ENCODE results near the gene HEY2.
"Not testable (repeated sequence)": the region's sequence is repeated elsewhere in the genome, so short reads cannot be mapped to it uniquely, and the experiment has no call there.

HEY2 gene

DNA sequence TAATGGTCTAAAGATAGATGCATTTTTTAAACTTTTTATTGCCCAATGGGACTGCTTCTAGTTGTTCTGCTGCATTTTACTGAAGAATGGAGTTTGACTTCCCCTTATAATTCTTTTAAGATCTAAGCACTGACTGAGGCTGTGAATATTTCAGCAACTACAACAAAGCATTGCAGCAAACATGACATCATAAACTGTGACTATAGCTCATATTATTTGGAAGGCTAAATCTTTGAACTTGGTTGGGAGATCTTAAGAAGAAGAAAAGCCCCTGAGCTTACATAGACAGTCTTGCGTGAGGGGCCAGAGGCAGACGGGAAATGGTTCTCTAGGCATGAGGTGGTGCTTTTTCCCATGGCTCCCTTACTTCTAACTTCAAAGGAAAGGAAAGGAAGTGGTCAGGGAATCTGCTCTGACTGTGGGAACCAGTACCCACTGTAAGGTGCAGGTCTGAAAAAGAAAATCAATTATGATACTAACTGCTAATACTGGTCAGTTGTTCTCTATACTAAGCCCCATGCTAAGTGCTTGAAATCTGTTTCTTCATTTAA is 14.8 kb downstream of the HEY2 start:
- Mint-ChIP-seq H3K4me3 (no peak overlapping the region), H3K27me3 (peaks cover 72% of the 10 kb centered on the region), H3K9me3 (no peaks in the 10 kb centered on the region), H3K36me3 (ENCODE audit: insufficient read depth) (peaks cover 2% of the 10 kb centered on the region), H3K27ac (ENCODE audit: low read depth) (no peak overlapping the region), H3K4me1 (peaks cover 4% of the 10 kb centered on the region)
- ATAC-seq (replicated peaks; ENCODE audit: extremely low read depth, poor library complexity, severe bottlenecking) (no peak), DNase-seq (ENCODE audit: low spot score in 2 of 2) (no peak)

DNA sequence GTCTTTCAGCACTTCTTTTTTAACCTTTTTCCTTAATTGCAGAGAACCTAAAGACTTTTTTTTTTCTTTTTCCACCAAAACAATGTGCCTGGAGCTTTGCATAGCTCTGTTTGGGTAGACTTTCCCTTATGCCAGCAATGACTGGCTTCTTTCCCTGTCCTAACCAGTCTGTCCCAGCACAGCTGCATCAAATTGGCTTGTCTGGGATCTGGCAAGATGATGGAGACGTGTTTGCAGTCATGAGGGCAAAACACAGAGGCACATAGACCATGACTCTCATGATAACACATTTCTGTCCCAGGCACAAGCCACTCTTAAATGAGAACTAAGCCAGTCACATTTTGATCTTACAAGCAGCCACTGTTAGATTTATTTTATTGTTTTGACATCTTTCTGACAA is 16.5 kb downstream of the HEY2 start:
- DNase-seq (ENCODE audit: low spot score in 2 of 2) (no peak), ATAC-seq (replicated peaks; ENCODE audit: extremely low read depth, poor library complexity, severe bottlenecking) (no peak)
- peaks cover 2% of the 10 kb centered on the region for H3K36me3 Mint-ChIP-seq (ENCODE audit: insufficient read depth)
- peaks cover 59% of the 10 kb centered on the region for H3K27me3 Mint-ChIP-seq
- no peak overlapping the region for H3K4me3 Mint-ChIP-seq
- H3K27ac Mint-ChIP-seq (ENCODE audit: low read depth), result no peak overlapping the region
- no peaks in the 10 kb centered on the region for H3K9me3 Mint-ChIP-seq
- H3K4me1 Mint-ChIP-seq, result peaks cover 4% of the 10 kb centered on the region

DNA sequence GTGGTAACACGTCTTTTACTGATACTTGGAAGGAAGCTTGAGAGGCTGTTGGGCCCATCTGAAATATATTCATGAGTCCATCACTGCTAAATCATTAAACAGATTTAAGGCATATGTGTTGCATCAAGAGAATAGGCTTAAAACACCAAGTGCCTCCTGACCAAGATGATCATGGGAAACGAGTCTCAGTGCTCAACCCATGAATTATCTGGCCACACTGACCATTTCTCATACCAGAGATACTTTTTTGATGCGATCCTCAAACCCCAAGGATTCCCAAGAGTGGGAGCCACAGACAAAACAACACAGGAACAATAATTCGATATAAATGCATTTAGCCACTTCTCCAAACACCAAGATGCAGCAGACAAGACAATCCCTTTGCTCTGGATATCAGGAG is 17.2 kb downstream of the HEY2 start:
- no peak for ATAC-seq (replicated peaks; ENCODE audit: extremely low read depth, poor library complexity, severe bottlenecking)
- no peak for DNase-seq (ENCODE audit: low spot score in 2 of 2)
- peaks cover 2% of the 10 kb centered on the region for H3K36me3 Mint-ChIP-seq (ENCODE audit: insufficient read depth)
- no peaks in the 10 kb centered on the region for H3K9me3 Mint-ChIP-seq
- peaks cover 4% of the 10 kb centered on the region for H3K4me1 Mint-ChIP-seq
- no peak overlapping the region for H3K27ac Mint-ChIP-seq (ENCODE audit: low read depth)
- peaks cover 53% of the 10 kb centered on the region for H3K27me3 Mint-ChIP-seq
- H3K4me3 Mint-ChIP-seq, result no peak overlapping the region

DNA sequence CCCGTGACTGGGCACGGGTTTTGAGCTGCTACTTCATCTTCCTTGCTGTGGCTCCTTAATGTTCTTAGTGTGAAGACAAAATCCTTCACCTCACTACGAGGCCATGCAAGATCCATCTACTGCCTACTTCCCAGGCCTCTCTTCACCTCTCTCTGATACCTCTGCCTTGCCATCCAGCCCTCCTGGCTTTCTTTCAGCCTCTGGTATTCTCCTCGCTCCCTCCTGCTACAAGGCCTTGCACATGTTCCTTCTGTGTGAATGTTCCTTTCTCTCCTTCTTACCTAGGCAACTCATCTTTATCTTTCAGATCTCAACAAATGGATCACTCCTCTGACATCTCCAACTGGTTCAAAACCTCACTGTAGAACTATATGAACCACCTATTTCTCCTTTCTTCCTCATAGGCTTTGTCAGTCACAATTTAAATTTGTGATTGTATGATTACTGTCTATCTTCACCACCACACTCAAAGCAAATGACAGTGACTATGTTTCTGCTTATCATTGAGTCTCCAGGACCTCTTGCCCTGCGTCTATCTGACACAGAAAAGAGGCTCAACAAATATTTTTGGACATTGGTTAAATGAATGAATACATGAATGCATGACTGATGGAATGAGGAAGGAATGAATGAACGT is 19.8 kb downstream of the HEY2 start:
- H3K27ac Mint-ChIP-seq (ENCODE audit: low read depth), result no peak overlapping the region
- H3K4me3 Mint-ChIP-seq, result no peak overlapping the region
- peaks cover 28% of the 10 kb centered on the region for H3K27me3 Mint-ChIP-seq
- DNase-seq (ENCODE audit: low spot score in 2 of 2) (no peak), ATAC-seq (replicated peaks; ENCODE audit: extremely low read depth, poor library complexity, severe bottlenecking) (no peak)
- peaks cover 2% of the 10 kb centered on the region for H3K36me3 Mint-ChIP-seq (ENCODE audit: insufficient read depth)
- no peaks in the 10 kb centered on the region for H3K9me3 Mint-ChIP-seq
- H3K4me1 Mint-ChIP-seq, result peaks cover 1% of the 10 kb centered on the region

DNA sequence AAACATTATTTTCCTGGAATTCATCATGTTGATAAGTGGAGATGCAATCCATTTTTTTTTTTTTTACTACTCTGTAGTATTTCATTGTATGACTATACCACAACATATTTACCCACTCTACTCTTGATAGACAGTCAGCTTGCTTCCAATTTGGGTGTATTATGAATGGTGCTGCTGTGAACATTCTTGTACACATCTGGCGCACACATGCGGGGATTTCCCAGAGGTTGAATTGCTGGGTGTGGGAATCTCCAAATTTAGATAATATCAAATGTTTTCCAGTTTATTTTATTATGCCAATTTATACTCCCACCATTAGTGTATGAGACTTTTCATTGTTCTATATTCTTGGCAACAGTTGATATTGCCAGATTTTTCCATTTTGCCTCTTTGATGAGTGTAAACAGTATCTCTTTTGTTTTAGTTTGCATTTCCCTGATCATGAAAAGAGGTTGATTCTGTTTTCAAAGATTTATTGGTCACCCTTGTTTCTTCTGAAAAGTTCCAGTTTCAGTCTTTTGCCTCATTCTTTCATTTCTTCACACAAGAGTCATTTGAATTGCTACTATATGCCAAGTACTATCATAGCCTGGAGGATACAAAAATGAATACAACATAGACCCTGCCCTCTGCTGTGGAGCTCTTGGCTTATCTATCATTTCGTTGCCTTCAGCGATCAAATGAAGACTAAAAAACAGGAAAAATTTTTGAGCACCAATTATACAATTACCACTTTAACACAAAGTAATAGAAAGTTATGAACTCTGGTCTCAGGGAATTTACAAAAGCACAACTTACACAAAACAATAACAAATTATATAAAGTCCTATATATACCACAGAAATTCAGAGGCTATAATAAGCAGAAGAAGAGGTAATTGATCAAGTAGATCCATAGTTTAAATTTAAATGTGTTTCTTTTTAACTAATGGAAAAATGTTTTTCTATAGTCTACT is 24.2 kb downstream of the HEY2 start:
- DNase-seq (ENCODE audit: low spot score in 2 of 2), result no peak
- no peaks in the 10 kb centered on the region for H3K9me3 Mint-ChIP-seq
- no peak overlapping the region for H3K27ac Mint-ChIP-seq (ENCODE audit: low read depth)
- no peak for ATAC-seq (replicated peaks; ENCODE audit: extremely low read depth, poor library complexity, severe bottlenecking)
- no peaks in the 10 kb centered on the region for H3K27me3 Mint-ChIP-seq
- no peak overlapping the region for H3K4me3 Mint-ChIP-seq
- H3K36me3 Mint-ChIP-seq (ENCODE audit: insufficient read depth), result no peaks in the 10 kb centered on the region
- H3K4me1 Mint-ChIP-seq, result no peaks in the 10 kb centered on the region

DNA sequence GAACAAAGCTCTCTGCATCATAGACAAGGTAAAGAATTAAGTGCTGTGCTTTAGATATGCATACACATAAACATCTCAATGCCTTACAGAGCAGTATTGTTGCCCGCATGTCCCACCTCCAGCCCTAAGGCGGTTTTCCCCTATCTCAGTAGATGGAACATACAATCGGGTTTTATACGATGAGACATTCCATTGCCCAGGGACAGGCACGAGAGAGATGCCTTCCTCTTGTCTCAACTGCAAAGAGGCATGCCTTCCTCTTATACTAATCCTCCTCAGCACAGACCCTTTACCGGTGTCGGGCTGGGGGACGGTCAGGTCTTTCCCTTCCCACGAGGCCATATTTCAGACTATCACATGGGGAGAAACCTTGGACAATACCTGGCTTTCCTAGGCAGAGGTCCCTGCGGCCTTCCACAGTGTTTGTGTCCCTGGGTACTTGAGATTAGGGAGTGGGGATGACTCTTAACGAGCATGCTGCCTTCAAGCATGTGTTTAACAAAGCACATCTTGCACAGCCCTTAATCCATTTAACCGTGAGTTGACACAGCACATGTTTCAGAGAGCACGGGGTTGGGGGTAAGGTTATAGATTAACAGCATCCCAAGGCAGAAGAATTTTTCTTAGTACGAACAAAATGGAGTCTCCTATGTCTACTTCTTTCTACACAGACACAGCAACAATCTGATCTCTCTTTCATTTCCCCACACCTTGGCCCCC is 26.8 kb downstream of the HEY2 start:
- not testable (repeated sequence) for H3K4me1 Mint-ChIP-seq; H3K27ac Mint-ChIP-seq (ENCODE audit: low read depth); H3K27me3 Mint-ChIP-seq; DNase-seq (ENCODE audit: low spot score in 2 of 2); H3K4me3 Mint-ChIP-seq; H3K9me3 Mint-ChIP-seq; ATAC-seq (replicated peaks; ENCODE audit: extremely low read depth, poor library complexity, severe bottlenecking); H3K36me3 Mint-ChIP-seq (ENCODE audit: insufficient read depth)

DNA sequence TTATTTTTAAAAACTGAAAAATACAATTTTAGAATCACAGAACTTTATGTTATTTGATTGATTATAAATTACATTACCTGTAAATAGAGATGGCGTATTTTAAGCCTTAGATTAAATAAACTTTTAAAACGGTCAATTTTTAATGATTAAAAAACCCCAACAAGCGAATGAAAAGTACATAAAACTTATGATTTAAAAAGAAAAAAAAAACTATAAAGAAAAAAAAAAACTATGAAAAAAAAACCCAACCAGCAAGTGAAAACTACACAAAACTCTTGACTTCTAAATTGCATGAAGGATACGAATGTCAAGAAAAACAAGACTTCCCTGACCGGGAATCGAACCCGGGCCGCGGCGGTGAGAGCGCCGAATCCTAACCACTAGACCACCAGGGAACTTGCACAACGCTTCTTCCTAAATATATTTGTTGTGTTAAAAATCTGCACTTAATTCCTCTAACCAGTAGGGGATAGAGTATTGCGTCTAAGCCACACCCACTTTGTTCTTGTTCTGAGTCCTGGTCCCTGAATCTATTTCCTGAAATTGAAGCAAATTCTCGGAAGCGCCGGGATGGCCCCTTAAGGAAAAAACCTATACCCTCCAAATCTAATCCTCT is 30.6 kb downstream of the HEY2 start:
- Mint-ChIP-seq H3K27ac (ENCODE audit: low read depth) (no peak overlapping the region), H3K4me3 (no peak overlapping the region), H3K27me3 (no peaks in the 10 kb centered on the region), H3K9me3 (no peaks in the 10 kb centered on the region), H3K4me1 (peaks cover 5% of the 10 kb centered on the region), H3K36me3 (ENCODE audit: insufficient read depth) (peaks cover 2% of the 10 kb centered on the region)
- ATAC-seq (replicated peaks; ENCODE audit: extremely low read depth, poor library complexity, severe bottlenecking) (peak; percentile 87), DNase-seq (ENCODE audit: low spot score in 2 of 2) (peak; percentile 89)

DNA sequence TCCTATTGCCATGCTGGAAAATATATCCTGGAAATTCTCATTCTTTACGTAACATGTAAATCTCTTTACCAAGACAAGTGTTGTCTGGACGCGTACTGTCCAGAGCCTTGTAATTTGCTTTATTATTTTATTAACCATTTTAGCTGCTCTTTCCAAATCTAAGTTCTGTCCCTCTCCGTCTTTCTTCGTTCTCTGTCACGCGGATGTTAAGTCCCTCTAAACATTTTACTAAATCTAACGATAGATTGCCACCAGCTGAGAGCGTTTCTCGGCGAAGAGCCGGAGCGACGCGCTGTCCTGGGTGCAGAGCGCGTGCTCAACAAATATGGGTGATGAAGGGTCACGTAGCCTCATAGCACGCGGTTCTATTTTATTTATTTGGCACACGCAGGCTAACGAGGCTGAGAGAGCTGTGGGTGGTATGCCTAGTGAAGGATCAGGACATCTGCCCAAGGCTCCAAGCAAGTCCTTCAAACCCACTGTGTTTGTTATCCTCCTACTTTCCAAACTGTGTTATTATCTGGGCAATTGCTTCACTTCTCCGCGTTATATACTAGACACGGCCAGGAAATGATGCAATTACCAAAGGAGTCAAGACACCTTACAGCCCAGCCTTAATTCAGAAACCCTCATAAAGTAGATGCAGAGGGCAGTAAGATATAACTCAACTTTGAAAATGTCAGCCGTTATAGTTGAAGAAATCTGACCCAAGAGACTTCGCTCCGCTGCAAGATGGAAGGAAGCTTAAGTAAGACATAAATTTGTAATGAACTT is 31.3 kb downstream of the HEY2 start:
- Mint-ChIP-seq H3K36me3 (ENCODE audit: insufficient read depth) (peaks cover 2% of the 10 kb centered on the region), H3K27ac (ENCODE audit: low read depth) (no peak overlapping the region), H3K9me3 (no peaks in the 10 kb centered on the region), H3K27me3 (no peaks in the 10 kb centered on the region), H3K4me1 (peaks cover 5% of the 10 kb centered on the region), H3K4me3 (no peak overlapping the region)
- DNase-seq (ENCODE audit: low spot score in 2 of 2), result peak; percentile 35 to 51
- ATAC-seq (replicated peaks; ENCODE audit: extremely low read depth, poor library complexity, severe bottlenecking), result peak; percentile 76

DNA sequence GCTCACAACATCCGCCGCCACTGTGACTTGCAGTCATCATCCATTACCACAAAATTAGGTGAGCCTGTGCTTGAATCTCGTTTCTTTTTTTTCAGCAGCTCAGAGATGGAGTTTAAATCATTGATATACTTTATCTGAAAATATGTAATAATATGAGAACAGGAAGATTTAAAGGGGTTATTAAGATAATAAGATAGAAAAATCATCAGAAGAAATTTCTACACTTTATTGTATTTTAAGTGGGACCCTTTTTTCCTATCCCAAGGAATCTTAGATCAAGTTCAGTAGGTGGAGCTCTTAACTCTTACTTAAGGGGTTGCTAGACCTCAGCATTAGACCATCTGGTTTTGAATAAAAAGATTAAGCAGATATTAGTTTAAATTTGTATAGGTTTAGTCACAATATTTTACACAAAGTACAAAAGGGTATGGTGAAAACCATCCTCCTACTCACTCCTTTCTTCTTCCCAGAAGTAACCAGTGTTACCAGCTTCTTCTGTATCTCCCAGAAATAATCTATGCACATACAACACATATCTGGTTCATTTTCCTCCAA is 32.0 kb downstream of the HEY2 start:
- H3K4me1 Mint-ChIP-seq, result peaks cover 5% of the 10 kb centered on the region
- peaks cover 2% of the 10 kb centered on the region for H3K36me3 Mint-ChIP-seq (ENCODE audit: insufficient read depth)
- H3K9me3 Mint-ChIP-seq, result no peaks in the 10 kb centered on the region
- no peak overlapping the region for H3K4me3 Mint-ChIP-seq
- no peaks in the 10 kb centered on the region for H3K27me3 Mint-ChIP-seq
- no peak for DNase-seq (ENCODE audit: low spot score in 2 of 2)
- no peak overlapping the region for H3K27ac Mint-ChIP-seq (ENCODE audit: low read depth)
- peak; percentile 53 for ATAC-seq (replicated peaks; ENCODE audit: extremely low read depth, poor library complexity, severe bottlenecking)

DNA sequence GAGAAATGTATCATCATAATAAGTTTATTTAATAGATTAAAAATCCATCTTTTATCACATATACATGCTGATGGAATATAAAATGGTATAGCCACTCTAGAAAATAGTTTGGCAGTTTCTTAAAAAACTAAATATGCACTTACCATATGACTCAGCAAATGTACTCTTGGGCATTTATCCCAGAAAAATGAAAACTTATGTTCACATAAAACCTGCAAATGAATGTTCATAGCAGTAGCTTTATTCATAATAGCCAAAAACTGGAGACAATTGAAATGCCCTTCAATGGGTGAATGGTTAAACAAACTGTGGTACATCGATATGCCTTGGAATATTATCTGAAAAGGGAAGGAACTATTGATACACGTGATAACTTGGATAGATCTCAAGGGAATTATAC is 34.9 kb downstream of the HEY2 start:
- Mint-ChIP-seq H3K36me3 (ENCODE audit: insufficient read depth) (peaks cover 3% of the 10 kb centered on the region), H3K4me1 (peaks cover 8% of the 10 kb centered on the region), H3K9me3 (no peaks in the 10 kb centered on the region), H3K27ac (ENCODE audit: low read depth) (no peak overlapping the region), H3K27me3 (no peaks in the 10 kb centered on the region), H3K4me3 (no peak overlapping the region)
- ATAC-seq (replicated peaks; ENCODE audit: extremely low read depth, poor library complexity, severe bottlenecking), result no peak
- no peak for DNase-seq (ENCODE audit: low spot score in 2 of 2)

DNA sequence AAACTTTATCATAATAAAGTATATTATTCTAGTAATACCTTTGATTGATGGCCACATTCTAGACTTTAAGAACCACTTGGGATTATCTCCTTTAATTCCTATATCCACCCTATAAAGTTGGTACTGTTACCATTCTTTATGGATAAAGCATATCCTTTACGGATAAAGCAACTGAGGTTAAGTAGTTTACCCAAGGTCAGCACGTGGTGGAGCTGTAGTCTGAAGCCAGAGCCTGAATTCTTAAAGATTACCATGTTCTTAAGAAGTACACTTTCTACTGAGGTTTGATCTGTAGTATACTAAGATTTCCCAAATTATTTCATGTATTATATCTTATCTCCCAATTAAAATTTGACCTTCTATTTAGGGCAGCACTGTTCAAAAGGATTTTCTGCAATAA is 38.4 kb downstream of the HEY2 start:
- no peak for DNase-seq (ENCODE audit: low spot score in 2 of 2)
- no peaks in the 10 kb centered on the region for H3K9me3 Mint-ChIP-seq
- peaks cover 34% of the 10 kb centered on the region for H3K4me1 Mint-ChIP-seq
- ATAC-seq (replicated peaks; ENCODE audit: extremely low read depth, poor library complexity, severe bottlenecking), result no peak
- H3K4me3 Mint-ChIP-seq, result no peak overlapping the region
- H3K27me3 Mint-ChIP-seq, result no peaks in the 10 kb centered on the region
- peaks cover 15% of the 10 kb centered on the region for H3K36me3 Mint-ChIP-seq (ENCODE audit: insufficient read depth)
- H3K27ac Mint-ChIP-seq (ENCODE audit: low read depth), result no peak overlapping the region
